Skeletal muscle tissue (tissue), 4 donors: ENCODE measurements around the gene PDZD11. TPM values are rescaled to one million over a fixed set of nuclear protein-coding genes. Genes with fewer than 3 reads are reported as not detected.
"Not testable (repeated sequence)": the region's sequence is repeated elsewhere in the genome, so short reads cannot be mapped to it uniquely, and the experiment has no call there.

ENCODE experiments used
- H3K27ac ChIP-seq: one replicate; pipeline ENCODE4 v1.7.0; 2013; ENCODE audit warnings: mild to moderate bottlenecking, low read depth, low read length, inconsistent platforms
- H3K27me3 ChIP-seq, 3 donors: one replicate each; pipeline ENCODE4 v1.7.0; 2013; ENCODE audit warnings: low read length in 3 of 3; ENCODE audit not compliant: control insufficient read depth in 3 of 3, insufficient read depth in 3 of 3
- H3K36me3 ChIP-seq, 3 donors: one replicate each; pipeline ENCODE4 v1.7.0; 2013; ENCODE audit warnings: low read length in 3 of 3; ENCODE audit not compliant: control insufficient read depth in 3 of 3, insufficient read depth in 3 of 3
- H3K4me1 ChIP-seq, 3 donors: one replicate each; pipeline ENCODE4 v1.7.0; 2013; ENCODE audit warnings: low read length in 3 of 3, mild to moderate bottlenecking in 3 of 3; ENCODE audit not compliant: control insufficient read depth in 3 of 3, insufficient read depth in 3 of 3
- H3K4me3 ChIP-seq, 3 donors: one replicate each; pipeline ENCODE4 v1.7.0; 2013; ENCODE audit warnings: low read length in 3 of 3
- H3K9ac ChIP-seq, 3 donors: one replicate each; pipeline ENCODE4 v1.7.0; 2013; ENCODE audit warnings: low read length in 3 of 3, mild to moderate bottlenecking in 3 of 3, moderate library complexity in 2 of 3, low read depth in 1 of 3
- H3K9me3 ChIP-seq, 3 donors: one replicate each; pipeline ENCODE4 v1.7.0; 2013; ENCODE audit warnings: low read length in 3 of 3; ENCODE audit not compliant: control insufficient read depth in 3 of 3
- total RNA-seq: library from RNA; depleted of rRNA; stranded (reverse); fragments of >200 nt; gene quantifications from one replicate; pipeline ENCODE4 v1.2.3, GENCODE V29; 2014
- donor health status: Osteomylitis.

The PDZD11 gene
- total RNA-seq, 1 donor from 2014 or later = 14.1 TPM

GRCh38 chrX:70260104-70260503 is 29.6 kb downstream of the PDZD11 start, which contains the start of gene P2RY4:
Gene P2RY4 (minus strand): TSS chrX:70260204. CDS start chrX:70259624, 580 bp downstream.
- H3K9ac ChIP-seq = no peak within 1 kb of the TSS
- H3K4me1 ChIP-seq = no peaks in the 10 kb centered on the region
- no peak within 1 kb of the TSS for H3K27ac ChIP-seq
- H3K36me3 ChIP-seq = no peaks in the 10 kb centered on the region
- no peaks in the 10 kb centered on the region for H3K27me3 ChIP-seq
- no peak within 1 kb of the TSS for H3K4me3 ChIP-seq
- H3K9me3 ChIP-seq = no peaks in the 10 kb centered on the region

DNA sequence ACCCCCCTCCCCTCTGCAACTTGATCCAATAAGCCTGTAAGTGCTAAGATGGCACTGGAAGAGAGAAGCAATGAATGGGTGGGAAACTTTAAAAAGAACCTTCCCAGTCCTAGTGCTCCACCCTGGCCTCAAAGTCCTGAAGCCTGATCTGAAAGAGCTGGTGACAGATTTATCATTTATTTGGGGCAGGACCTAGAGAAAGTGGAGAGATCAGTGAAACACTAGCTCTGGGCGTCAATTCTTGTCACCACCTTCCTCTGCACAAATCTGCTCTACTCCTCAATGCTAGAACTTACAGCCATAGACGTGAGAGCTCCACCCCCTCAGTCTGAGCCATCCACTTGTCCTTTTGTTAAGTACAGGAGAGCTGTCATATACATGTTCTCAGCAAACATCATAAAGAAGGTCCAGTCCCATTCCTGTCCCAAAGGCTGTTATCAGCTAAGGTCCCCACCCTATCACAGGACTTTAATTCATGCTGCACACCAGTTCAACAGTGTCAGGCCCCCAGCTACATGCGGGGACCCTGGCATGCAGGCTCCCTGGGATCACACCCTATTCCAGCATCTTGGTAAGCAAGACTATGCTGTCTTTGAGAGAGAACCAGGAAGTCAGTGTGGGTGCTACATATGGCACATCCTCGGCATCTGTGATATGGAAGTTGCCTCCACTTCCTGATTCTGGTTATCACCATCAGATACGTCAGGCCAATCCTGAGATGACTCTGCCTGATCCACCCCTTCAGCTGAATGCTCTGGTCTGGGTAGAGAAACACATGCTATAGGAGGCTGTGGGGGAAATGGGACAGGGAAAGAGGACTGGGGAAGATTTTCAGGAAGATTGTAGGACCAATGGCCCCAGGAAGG is 32.1 kb downstream of the PDZD11 start:
- Histone ChIP-seq H3K27me3 (no peaks in the 10 kb centered on the region), H3K4me1 (no peaks in the 10 kb centered on the region), H3K9me3 (no peaks in the 10 kb centered on the region), H3K9ac (no peak overlapping the region), H3K27ac (no peak overlapping the region), H3K36me3 (no peaks in the 10 kb centered on the region), H3K4me3 (no peak overlapping the region)

DNA sequence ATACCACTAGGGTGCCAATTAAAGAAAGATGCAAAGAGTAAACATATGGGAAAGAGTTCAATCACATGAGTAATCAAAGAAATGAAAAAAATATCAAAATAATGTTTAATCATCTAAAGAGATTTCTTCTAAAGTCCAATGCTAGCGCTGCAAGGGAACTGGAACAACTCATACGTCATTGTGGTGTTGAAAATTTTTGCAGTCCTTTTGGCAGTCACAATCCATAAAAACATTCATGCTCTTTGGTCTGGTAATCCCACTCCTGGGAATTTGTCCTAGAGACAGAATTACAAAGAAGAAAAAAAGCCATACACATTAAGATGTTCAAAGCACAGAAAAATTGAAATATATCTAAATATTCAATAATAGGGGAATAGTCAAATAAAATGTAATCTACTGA is 34.3 kb downstream of the PDZD11 start:
- Histone ChIP-seq H3K27ac (no peak overlapping the region), H3K9me3 (no peaks in the 10 kb centered on the region), H3K9ac (no peak overlapping the region), H3K27me3 (no peaks in the 10 kb centered on the region), H3K36me3 (no peaks in the 10 kb centered on the region), H3K4me3 (no peak overlapping the region), H3K4me1 (no peaks in the 10 kb centered on the region)

DNA sequence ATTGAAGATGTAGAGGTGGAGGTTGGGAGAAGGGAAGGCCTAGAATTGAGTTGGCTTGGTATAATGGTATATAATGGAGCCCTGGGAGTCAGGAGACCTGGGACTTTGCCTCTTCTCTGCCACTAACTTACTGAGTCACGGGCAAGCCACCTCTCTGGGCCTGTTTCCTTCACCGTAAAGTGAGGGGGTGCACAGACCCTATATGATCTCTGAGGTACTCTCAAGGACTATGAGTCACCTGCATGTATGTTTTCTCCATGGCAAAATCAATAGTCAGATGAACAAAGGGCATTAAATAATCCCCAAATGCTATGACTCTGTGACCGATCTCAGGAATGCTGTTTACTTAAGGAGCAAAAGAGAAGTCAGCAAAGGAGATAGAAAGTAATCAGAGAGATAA is 34.8 kb downstream of the PDZD11 start:
- Histone ChIP-seq H3K9ac (no peak overlapping the region), H3K4me1 (no peaks in the 10 kb centered on the region), H3K27ac (no peak overlapping the region), H3K4me3 (no peak overlapping the region), H3K9me3 (no peaks in the 10 kb centered on the region), H3K36me3 (no peaks in the 10 kb centered on the region), H3K27me3 (no peaks in the 10 kb centered on the region)

GRCh38 chrX:70254063-70254400 is 35.7 kb downstream of the PDZD11 start:
- no peaks in the 10 kb centered on the region for H3K27me3 ChIP-seq
- H3K9ac ChIP-seq = no peak overlapping the region
- no peaks in the 10 kb centered on the region for H3K4me1 ChIP-seq
- H3K4me3 ChIP-seq = no peak overlapping the region
- no peaks in the 10 kb centered on the region for H3K36me3 ChIP-seq
- no peaks in the 10 kb centered on the region for H3K9me3 ChIP-seq
- H3K27ac ChIP-seq = no peak overlapping the region

GRCh38 chrX:70253377-70254062 is 36.2 kb downstream of the PDZD11 start:
- H3K9ac ChIP-seq = no peak overlapping the region

DNA sequence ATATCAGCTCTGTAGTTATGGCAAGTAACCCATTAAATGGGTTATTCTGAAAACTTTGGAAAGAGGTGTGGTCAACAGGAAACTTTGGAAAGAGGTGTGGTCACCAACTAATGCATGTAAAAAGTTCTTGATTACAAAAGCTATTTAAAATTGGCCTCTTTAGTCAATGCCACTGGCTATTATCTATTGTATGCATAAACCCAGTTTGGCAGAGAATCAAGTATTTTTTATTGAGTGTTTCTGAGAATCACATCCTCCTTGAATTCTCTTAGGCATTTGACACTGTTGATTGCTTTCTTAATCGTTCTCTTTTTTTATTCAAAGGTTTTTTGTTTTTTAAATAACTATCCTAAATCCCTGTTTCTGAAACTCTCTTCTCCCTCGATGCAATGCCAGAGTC is 37.2 kb downstream of the PDZD11 start:
- Histone ChIP-seq H3K36me3 (no peaks in the 10 kb centered on the region), H3K27ac (no peak overlapping the region), H3K4me3 (no peak overlapping the region), H3K4me1 (no peaks in the 10 kb centered on the region), H3K9me3 (no peaks in the 10 kb centered on the region), H3K9ac (no peak overlapping the region), H3K27me3 (no peaks in the 10 kb centered on the region)

More at GRCh38 chrX:70253377-70254062, 36.2 kb downstream of the PDZD11 start:
- Histone ChIP-seq H3K27ac (no peak overlapping the region), H3K4me3 (no peak overlapping the region), H3K27me3 (no peaks in the 10 kb centered on the region), H3K9me3 (no peaks in the 10 kb centered on the region), H3K36me3 (no peaks in the 10 kb centered on the region), H3K4me1 (no peaks in the 10 kb centered on the region)

GRCh38 chrX:70247252-70247651 is 42.5 kb downstream of the PDZD11 start:
- Histone ChIP-seq H3K9me3 (no peaks in the 10 kb centered on the region), H3K36me3 (no peaks in the 10 kb centered on the region), H3K4me1 (no peaks in the 10 kb centered on the region), H3K9ac (no peak overlapping the region), H3K27me3 (no peaks in the 10 kb centered on the region), H3K4me3 (no peak overlapping the region), H3K27ac (no peak overlapping the region)

GRCh38 chrX:70244881-70245280 is 44.8 kb downstream of the PDZD11 start:
- Histone ChIP-seq H3K27ac (no peak overlapping the region), H3K4me3 (no peak overlapping the region), H3K9me3 (no peaks in the 10 kb centered on the region), H3K4me1 (no peaks in the 10 kb centered on the region), H3K27me3 (no peaks in the 10 kb centered on the region), H3K36me3 (no peaks in the 10 kb centered on the region), H3K9ac (no peak overlapping the region)

- not testable (repeated sequence) for H3K9ac ChIP-seq, H3K27me3 ChIP-seq, H3K9me3 ChIP-seq, H3K36me3 ChIP-seq, H3K27ac ChIP-seq, H3K4me1 ChIP-seq, H3K4me3 ChIP-seq
These were observed 46.1 kb downstream of the PDZD11 start for GRCh38 chrX:70243601-70244000.
